Pancreas (tissue), 10 donors: Measurements from ENCODE around the gene COA5. TPM values are rescaled to one million over a fixed set of nuclear protein-coding genes. Genes with fewer than 3 reads are reported as not detected.
"Not testable (repeated sequence)": the region's sequence is repeated elsewhere in the genome, so short reads cannot be mapped to it uniquely, and the experiment has no call there.

Experiments
- ATAC-seq, 4 donors: fragments of 200-7000 bp; cut with Tn5 transposase; one replicate each; pipeline versions ENCODE4 v1.8.0 to v1.9.1; 2020; ENCODE audit warnings: mild to moderate bottlenecking in 4 of 4, moderate library complexity in 4 of 4
- DNase-seq, 6 donors: peaks; one replicate each; pipeline ENCODE4 v3.0.0-alpha.2; 2020
- FAIRE-seq: peaks from 2 replicates; lab custom pipeline; 2012; peaks lifted over from hg19 to GRCh38; lab: Jason Lieb, UNC
- H3K27ac ChIP-seq, 4 donors: fragments of 200-600 bp; sonication (generic); 1 replicate in 3 of 4; 2 replicates in 1 of 4; pipeline versions ENCODE4 v1.5.0 to v1.8.0; 2020
- H3K27me3 ChIP-seq, 4 donors: fragments of 200-600 bp; one replicate each; pipeline ENCODE4 v1.8.0; 2021
- H3K36me3 ChIP-seq, 3 donors: fragments of 200-600 bp; sonication (generic) in 1 of 3; one replicate each; pipeline versions ENCODE4 v1.5.0 to v1.8.0; 2020 to 2021
- H3K4me1 ChIP-seq, 3 donors: fragments of 200-600 bp; one replicate each; pipeline ENCODE4 v1.8.0; 2021
- H3K4me3 ChIP-seq, 4 donors: fragments of 200-600 bp; sonication (generic) in 2 of 4; one replicate each; pipeline versions ENCODE4 v1.5.0 to v1.8.0; 2020 to 2021
- H3K9me3 ChIP-seq, 4 donors: fragments of 200-600 bp; one replicate each; pipeline ENCODE4 v1.8.0; 2021
- WGBS, 2 donors: extraction: QIAGEN DNeasy Blood & Tissue Kit; methylation state at CpG; one replicate each; pipeline ENCODE4 v1.1.7; 2013; 5-methylcytosine and 5-hydroxymethylcytosine counted together
- intact Hi-C, 3 donors: fragments of 100-400 bp; cut with DNase I; formaldehyde crosslinking; loops; one replicate each; pipeline versions ENCODE4 v1.11.1 to v1.14.2; 2022
- polyA plus RNA-seq, 2 donors: library from polyadenylated mRNA; stranded (reverse); fragments of 200-250 nt; gene quantifications; one replicate each; pipeline ENCODE4 v1.2.3, GENCODE V29; 2013
- total RNA-seq, 6 donors: library from RNA; stranded (reverse); fragmentation: NEBNext Ultra II Directional in 4 of 6; extraction: Animal tissue kit (Norgen Biotek cat#: 25700) in 4 of 6; gene quantifications; one replicate each; pipeline versions ENCODE4 v1.2.1 to v1.2.4, GENCODE V29; 2021 to 2023
- TF ChIP-seq, protein P1 (sequence below), 4 donors: fragments of 200-600 bp; sonication (generic) in 3 of 4; IDR thresholded peaks; one replicate each; pipeline versions ENCODE4 v1.5.0 to v1.8.0; 2021; ENCODE audit warnings: antibody characterized with exemption in 4 of 4
- donor health status: healthy with polysubstance abuse.
- donor health status: DM: no; HTN: no; CAD: no; lungs with moderate emphysema.
- donor health status: DM: no; HTN: no; CAD: no.
- donor health status: control.
- donor health status: control.
- donor health status: Bipolar disorder and iron deficiency.
- donor health status: DM: yes; HTN: yes; CAD: no.
- donor health status: DM: no; HTN: no; CAD: no.
- donor health status: DM: no; HTN: no; CAD: no.
- donor health status: DM: yes; HTN: yes; CAD: no.

COA5 gene
- total and polyA plus RNA-seq, 8 donors, result 9.3 to 41.0 (median 12.5) TPM

DNA sequence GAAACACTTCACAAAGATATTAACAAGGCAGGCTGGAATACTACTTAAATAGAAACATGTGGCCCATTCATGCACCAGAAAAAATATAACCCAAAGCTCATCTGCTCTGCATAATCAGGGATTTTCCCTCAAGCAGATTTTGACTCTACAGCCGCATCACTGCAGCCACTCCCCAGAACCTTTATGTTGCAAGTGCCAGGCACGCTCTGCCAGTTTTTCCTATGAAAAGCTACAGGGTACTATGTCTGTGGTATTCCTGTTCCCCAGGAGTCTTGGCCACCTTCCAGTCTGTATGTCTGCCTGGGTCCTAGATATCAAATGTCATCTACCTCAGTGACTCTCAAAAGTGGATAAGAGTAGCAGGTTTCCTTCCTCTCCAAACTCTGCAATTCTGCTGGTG, 3.8 kb downstream of the COA5 start:
- H3K9me3 ChIP-seq, result no peaks in the 10 kb centered on the region
- FAIRE-seq, result no peak
- ATAC-seq, result no peak
- DNase-seq, result no peak
- peaks cover 3 to 39% (median 12%) of the 10 kb centered on the region in 3 donors for H3K36me3 ChIP-seq
- H3K27ac ChIP-seq, result no peak overlapping the region
- TF ChIP-seq, protein P1, sequence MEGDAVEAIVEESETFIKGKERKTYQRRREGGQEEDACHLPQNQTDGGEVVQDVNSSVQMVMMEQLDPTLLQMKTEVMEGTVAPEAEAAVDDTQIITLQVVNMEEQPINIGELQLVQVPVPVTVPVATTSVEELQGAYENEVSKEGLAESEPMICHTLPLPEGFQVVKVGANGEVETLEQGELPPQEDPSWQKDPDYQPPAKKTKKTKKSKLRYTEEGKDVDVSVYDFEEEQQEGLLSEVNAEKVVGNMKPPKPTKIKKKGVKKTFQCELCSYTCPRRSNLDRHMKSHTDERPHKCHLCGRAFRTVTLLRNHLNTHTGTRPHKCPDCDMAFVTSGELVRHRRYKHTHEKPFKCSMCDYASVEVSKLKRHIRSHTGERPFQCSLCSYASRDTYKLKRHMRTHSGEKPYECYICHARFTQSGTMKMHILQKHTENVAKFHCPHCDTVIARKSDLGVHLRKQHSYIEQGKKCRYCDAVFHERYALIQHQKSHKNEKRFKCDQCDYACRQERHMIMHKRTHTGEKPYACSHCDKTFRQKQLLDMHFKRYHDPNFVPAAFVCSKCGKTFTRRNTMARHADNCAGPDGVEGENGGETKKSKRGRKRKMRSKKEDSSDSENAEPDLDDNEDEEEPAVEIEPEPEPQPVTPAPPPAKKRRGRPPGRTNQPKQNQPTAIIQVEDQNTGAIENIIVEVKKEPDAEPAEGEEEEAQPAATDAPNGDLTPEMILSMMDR (IDR thresholded peaks at IDR 0.05), result no peak
- peaks cover 13 to 17% (median 15%) of the 10 kb centered on the region in 3 donors for H3K4me1 ChIP-seq
- WGBS, 2 donors, result 83 to 90% methylated on average over 2 of the region's 2 CpGs
- no peak overlapping the region for H3K4me3 ChIP-seq
- intact Hi-C loops, result no loop called here
- no peaks in the 10 kb centered on the region for H3K27me3 ChIP-seq

DNA sequence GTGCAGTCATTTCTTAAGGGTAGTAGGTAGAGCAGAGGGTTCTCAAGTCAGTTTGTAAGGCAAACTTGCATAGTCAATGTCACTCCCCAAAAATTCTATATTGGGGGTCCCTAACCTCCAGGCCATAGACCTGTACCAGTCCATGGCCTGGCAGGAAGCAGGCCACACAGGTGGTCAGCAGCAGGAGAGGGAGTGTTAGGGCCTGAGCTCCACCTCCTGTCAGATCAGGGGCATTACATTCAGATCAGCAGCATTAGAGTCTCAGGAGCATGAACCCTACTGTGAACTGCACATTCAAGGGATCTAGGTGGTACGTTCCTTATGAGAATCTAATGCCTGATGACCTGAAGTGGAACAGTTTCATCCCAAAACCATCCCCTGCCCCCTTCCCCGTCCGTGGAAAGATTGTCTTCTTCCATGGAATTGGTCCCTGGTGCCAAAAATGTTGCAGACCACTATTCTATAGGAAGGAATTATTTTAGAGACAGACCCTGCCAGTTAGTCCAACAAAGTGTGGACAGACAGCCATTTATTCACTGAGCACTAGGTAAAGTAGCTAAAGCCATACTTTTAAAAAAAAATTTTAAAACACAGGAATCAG, 6.7 kb downstream of the COA5 start:
- FAIRE-seq (no peak), DNase-seq (no peak), ATAC-seq (peak; percentile 51 to 87 (median 82))
- intact Hi-C loops, result no loop called here
- TF ChIP-seq, protein P1 (IDR thresholded peaks at IDR 0.05), result peak in 1 of 4 donors; percentile 23
- Histone ChIP-seq H3K9me3 (no peaks in the 10 kb centered on the region), H3K27me3 (no peaks in the 10 kb centered on the region), H3K4me3 (no peak overlapping the region), H3K27ac (no peak overlapping the region), H3K4me1 (peaks cover 4 to 6% (median 4%) of the 10 kb centered on the region in 3 donors), H3K36me3 (peaks cover 3 to 40% (median 12%) of the 10 kb centered on the region in 3 donors)
- 66 to 69% methylated on average over 3 of the region's 3 CpGs for WGBS, 2 donors

DNA sequence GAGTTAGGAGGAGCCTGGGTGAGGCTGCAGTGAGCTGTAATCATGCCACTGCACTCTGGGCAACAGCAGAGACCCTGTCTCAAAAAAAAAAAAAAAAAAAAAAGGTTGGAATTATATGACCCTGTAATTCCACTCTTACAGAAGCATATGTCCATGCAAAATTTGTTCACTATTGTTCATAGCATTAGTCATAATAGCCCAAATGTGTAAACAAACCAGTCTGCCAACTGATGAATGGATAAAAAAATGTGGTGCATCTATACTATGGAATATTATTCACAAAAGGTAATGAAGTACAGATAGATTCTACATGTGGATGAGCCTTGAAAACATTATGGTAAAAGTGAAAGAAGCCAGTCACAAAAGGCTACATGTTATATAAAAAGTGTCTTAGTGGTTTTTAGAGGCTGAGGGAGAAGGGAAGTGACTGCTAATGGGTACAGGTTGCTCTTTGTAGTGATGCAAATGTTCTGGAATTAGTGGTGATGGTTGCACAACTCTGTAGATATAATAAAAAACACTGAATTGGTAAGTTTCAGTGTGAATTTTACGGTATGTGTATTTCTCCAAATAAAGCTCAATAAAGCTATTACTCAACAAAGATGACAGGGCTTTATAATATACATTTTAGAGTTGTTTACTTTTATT, 9.4 kb downstream of the COA5 start:
- no peaks in the 10 kb centered on the region for H3K4me1 ChIP-seq
- no peaks in the 10 kb centered on the region for H3K9me3 ChIP-seq
- no peak overlapping the region for H3K27ac ChIP-seq
- intact Hi-C loops, result no loop called here
- FAIRE-seq (no peak), ATAC-seq (peak in 3 of 4 donors; percentile 11 to 48 (median 43)), DNase-seq (no peak)
- TF ChIP-seq, protein P1 (IDR thresholded peaks at IDR 0.05), result no peak
- peaks cover 3 to 38% (median 12%) of the 10 kb centered on the region in 3 donors for H3K36me3 ChIP-seq
- no peaks in the 10 kb centered on the region for H3K27me3 ChIP-seq
- 90 to 92% methylated on average over 1 of the region's 1 CpG for WGBS, 2 donors
- H3K4me3 ChIP-seq, result no peak overlapping the region

GRCh38 chr2:98594665-98595064, 13.6 kb downstream of the COA5 start:
- 93 to 96% methylated on average over 2 of the region's 4 CpGs for WGBS, 2 donors
- H3K27ac ChIP-seq, intact Hi-C loops, H3K27me3 ChIP-seq, H3K36me3 ChIP-seq, FAIRE-seq, H3K4me3 ChIP-seq, H3K4me1 ChIP-seq, DNase-seq, H3K9me3 ChIP-seq, ATAC-seq: not testable (repeated sequence)

DNA sequence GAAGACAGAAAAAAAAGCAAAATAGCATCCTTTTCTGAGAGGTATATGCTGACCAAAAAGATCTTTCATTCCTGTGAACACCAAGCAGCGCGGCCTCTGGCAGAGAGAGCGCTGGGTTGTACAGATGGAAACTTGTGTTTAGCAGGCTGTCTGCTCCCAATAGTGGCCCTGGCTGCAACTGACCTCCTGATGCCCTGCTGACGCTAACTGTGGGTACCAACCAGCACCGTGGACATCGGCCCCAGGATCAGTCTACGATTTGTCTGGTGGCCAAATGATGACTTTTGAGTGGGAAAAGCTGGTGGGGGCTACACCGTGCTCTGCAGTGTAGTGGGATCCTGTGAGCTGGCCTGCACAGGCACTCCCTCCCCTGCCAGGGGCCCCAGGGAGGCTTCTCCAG, 15.7 kb downstream of the COA5 start:
- WGBS, 2 donors, result 92 to 96% methylated on average over 8 of the region's 8 CpGs
- no peaks in the 10 kb centered on the region for H3K27me3 ChIP-seq
- intact Hi-C loops, result no loop called here
- DNase-seq (no peak), FAIRE-seq (no peak), ATAC-seq (peak in 1 of 4 donors; percentile 14)
- H3K36me3 ChIP-seq, result no peaks in the 10 kb centered on the region
- TF ChIP-seq, protein P1 (IDR thresholded peaks at IDR 0.05), result no peak
- H3K9me3 ChIP-seq, result no peaks in the 10 kb centered on the region
- no peak overlapping the region for H3K27ac ChIP-seq
- no peak overlapping the region for H3K4me3 ChIP-seq
- H3K4me1 ChIP-seq, result no peaks in the 10 kb centered on the region
